ENCODE results near the gene TMEM109. TPM values are rescaled to one million over a fixed set of nuclear protein-coding genes. Genes with fewer than 3 reads are reported as not detected.
A peak's percentile ranks its signal among the peaks of the same experiment; 100 is the strongest.

Gene TMEM109
- polyA plus RNA-seq, 1 experiment = 70.0 TPM

DNA sequence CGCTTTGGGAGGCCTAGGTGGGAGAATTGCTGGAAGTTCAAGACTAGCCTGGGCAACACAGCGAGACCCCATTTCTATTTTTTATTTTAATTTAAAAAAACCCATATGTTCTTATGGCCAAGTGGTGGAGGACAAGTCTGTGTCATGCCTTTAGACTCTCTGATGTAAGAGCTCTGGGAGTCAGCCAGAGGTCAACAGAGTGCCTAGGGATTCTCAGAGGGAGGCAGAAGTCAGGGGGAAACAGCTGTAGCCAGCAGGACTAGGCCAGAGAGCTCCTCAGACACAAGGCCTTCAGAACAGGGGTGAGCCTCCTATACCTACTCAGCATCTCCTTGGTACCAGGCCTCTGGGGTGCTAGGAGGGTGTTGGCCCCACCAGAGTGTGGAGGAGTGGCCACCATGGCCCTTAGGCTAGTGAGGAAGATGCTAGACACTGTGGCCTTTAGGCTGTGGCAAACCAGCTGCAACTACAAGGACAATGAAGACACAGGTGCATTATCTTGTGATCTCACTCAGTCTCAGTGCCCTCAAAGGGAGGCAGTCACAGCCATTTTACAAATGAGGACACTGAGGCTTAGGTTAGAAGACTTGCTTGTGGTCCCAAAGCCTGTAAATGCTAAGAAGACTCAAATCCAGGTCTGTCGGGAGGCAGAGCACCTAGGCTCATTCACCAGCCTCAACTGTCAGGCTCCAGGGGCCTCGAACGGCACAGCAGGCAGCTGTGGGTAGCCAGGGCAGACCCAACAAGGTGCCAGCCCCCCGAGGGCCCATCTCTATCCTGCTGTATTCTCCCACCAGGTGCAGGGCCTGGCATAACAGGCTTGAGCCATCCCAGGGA lies 41.6 kb upstream of the TMEM109 start:
- CTCF ChIA-PET = interaction anchor here (0.9 to 4.6 kb wide), 7 partner anchors 11 to 41 kb away, joined by 3 to 21 read pairs (median 5); no protein-coding TSS in a partner anchor
- no peak for TF ChIP-seq CTCF (IDR thresholded peaks at IDR 0.05; ENCODE audit: insufficient read depth, low read depth, low read length)
- Histone ChIP-seq H3K27me3 (ENCODE audit: control insufficient read depth, insufficient read depth, low read length) (no peaks in the 10 kb centered on the region), H3K36me3 (ENCODE audit: control insufficient read depth, insufficient read depth, low read length) (no peaks in the 10 kb centered on the region), H3K4me3 (ENCODE audit: low read depth, low read length) (no peak overlapping the region)
- DNase-seq (ENCODE audit: low read depth) = no peak
- POLR2A ChIA-PET = no interaction called here

GRCh38 chr11:60872961-60873524 lies 40.9 kb upstream of the TMEM109 start:
- CTCF ChIA-PET = interaction anchor here (0.6 to 4.6 kb wide), 6 partner anchors 12 to 313 kb away, joined by 4 to 21 read pairs (median 8); no protein-coding TSS in a partner anchor
- Histone ChIP-seq H3K4me3 (ENCODE audit: low read depth, low read length) (no peak overlapping the region), H3K36me3 (ENCODE audit: control insufficient read depth, insufficient read depth, low read length) (no peaks in the 10 kb centered on the region), H3K27me3 (ENCODE audit: control insufficient read depth, insufficient read depth, low read length) (no peaks in the 10 kb centered on the region)
- TF ChIP-seq CTCF (IDR thresholded peaks at IDR 0.05; ENCODE audit: insufficient read depth, low read depth, low read length) = no peak
- DNase-seq (ENCODE audit: low read depth) = peak; percentile 21
- POLR2A ChIA-PET = no interaction called here

DNA sequence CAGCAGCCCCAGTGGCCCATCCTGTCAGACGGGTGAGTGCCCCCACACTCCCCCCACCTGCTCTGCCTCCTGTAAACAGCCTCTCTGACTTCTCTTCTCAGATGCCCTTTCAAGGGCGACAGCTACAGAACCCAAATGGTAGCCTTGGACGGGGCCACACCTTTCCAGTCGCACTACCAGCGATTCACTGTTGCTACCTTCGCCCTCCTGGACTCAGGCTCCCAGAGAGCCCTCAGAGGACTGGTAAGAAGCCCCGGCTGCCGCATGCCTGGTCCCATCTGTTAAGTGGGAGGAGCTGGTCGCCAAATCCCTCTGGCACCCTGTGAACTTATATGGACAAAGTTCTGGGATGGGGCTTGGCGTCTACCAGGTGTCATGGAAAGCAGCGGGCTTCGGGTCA lies 40.4 kb upstream of the TMEM109 start:
- ChIA-PET POLR2A (no interaction called here), CTCF (interaction anchor here (0.6 to 4.6 kb wide), 5 partner anchors 14 to 312 kb away, joined by 4 to 21 read pairs (median 11); no protein-coding TSS in a partner anchor)
- Histone ChIP-seq H3K4me3 (ENCODE audit: low read depth, low read length) (no peak overlapping the region), H3K36me3 (ENCODE audit: control insufficient read depth, insufficient read depth, low read length) (no peaks in the 10 kb centered on the region), H3K27me3 (ENCODE audit: control insufficient read depth, insufficient read depth, low read length) (no peaks in the 10 kb centered on the region)
- TF ChIP-seq CTCF (IDR thresholded peaks at IDR 0.05; ENCODE audit: insufficient read depth, low read depth, low read length) = no peak
- no peak for DNase-seq (ENCODE audit: low read depth)

DNA sequence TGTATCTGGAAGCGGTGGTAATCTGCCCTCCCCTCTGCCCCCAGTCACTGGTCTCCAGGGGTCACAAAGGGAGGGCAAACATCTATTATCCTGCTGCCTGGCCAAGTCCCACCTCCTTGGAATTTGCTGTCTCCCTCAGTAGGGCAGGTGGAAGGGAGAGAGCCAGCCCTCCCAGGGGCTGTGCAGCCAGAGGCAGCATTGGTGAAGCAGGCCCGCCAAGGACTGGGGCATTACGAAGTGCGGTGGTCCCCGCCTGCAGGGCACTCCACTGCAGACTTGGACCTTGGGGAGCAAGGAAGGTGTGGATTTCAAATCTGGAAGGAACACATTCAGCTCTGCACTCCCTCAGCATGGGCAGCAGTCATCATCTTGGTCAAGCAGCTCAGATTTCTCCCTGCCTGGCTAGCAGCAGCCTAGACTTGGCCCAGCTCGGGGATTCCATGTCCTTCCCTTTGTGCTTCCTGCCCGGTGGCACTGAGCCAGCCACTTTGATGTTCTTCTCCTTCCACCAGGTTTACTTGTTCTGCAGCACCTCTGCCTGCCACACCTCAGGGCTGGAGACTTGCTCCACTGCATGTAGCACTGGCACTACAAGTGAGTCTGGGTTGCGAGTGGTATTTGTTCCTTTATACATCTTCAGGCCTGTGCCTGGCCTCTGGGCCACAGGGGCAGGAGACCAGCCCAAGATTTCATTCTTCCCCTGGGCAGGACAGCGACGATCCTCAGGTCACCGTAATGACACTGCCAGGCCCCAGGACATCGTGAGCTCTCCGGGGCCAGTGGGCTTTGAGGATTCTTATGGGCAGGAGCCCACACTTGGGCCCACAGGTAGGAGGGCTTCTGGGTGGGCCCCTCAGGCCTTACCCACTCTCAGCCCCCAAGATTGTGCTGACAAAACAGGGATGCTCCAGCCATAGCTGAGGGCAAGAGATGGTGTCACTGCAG lies 39.3 kb upstream of the TMEM109 start:
- ChIA-PET POLR2A (interaction anchor here (0.6 kb wide), 1 partner anchor 31 kb away, joined by 4 read pairs; no protein-coding TSS in a partner anchor), CTCF (interaction anchor here (0.7 to 1.4 kb wide), 5 partner anchors 13 to 105 kb away, joined by 3 to 5 read pairs (median 3); no protein-coding TSS in a partner anchor)
- H3K4me3 ChIP-seq (ENCODE audit: low read depth, low read length) = no peak overlapping the region
- no peaks in the 10 kb centered on the region for H3K27me3 ChIP-seq (ENCODE audit: control insufficient read depth, insufficient read depth, low read length)
- no peak for TF ChIP-seq CTCF (IDR thresholded peaks at IDR 0.05; ENCODE audit: insufficient read depth, low read depth, low read length)
- no peaks in the 10 kb centered on the region for H3K36me3 ChIP-seq (ENCODE audit: control insufficient read depth, insufficient read depth, low read length)
- no peak for DNase-seq (ENCODE audit: low read depth)
